ENCODE data around the gene PGBD5. TPM values are rescaled to one million over a fixed set of nuclear protein-coding genes. Genes with fewer than 3 reads are reported as not detected.

PGBD5 gene
- total and polyA plus RNA-seq, 2 of the 13 experiments (the other 11 are each of a cell fraction or from before 2014, with no cell fraction given) = 0.04 to 0.13 TPM

DNA sequence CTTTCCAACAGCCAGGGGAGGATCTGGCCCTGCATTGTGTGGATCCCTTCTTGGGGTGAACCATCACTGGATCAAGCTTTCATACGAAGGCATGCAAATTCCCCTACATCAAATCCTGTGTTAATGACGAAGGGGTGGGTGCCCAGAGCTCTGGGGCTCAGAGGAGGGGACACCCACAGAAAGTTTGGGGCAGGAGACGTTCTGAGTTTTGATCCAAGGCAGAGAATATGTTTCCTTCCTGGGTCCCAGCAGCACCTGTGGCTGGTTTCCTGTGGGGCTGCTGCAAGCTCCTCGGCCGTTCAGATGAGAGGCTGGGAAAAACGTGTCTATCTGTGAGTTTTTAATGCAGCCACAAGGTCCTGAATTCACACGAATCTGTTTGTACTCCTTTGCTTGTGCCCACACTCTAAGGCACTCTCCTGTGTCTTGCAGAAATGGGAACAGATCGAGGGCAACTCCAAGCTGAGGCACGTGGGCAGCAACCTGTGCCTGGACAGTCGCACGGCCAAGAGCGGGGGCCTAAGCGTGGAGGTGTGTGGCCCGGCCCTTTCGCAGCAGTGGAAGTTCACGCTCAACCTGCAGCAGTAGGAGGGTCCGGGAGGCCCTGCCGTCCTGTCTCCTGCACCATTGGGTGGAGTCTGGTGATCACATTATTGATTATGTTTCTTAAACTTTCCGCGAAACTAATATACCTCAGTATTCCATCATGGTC lies 147.1 kb downstream of the PGBD5 start:
- Histone ChIP-seq H3K9me3 (ENCODE audit: low read length) (no peaks in the 10 kb centered on the region), H3K27ac (ENCODE audit: extremely low read length, insufficient read depth, low read length) (no peak overlapping the region), H3K79me2 (ENCODE audit: insufficient read depth, low read length) (no peaks in the 10 kb centered on the region), H3K9ac (ENCODE audit: insufficient read depth, low read depth, low read length) (no peak overlapping the region), H4K20me1 (ENCODE audit: insufficient read depth, low read length) (no peaks in the 10 kb centered on the region), H2AFZ (ENCODE audit: low read length) (no peak overlapping the region), H3K4me3 (replicated peaks in 1 of 3; ENCODE audit: insufficient read depth in 1 of 3, low read depth in 2 of 3, low read length in 3 of 3) (no peak overlapping the region), H3K27me3 (ENCODE audit: control insufficient read depth in 1 of 2, insufficient read depth in 2 of 2, low read length in 2 of 2) (no peaks in the 10 kb centered on the region), H3K4me1 (ENCODE audit: insufficient read depth, low read length) (no peaks in the 10 kb centered on the region), H3K36me3 (replicated peaks in 1 of 2; ENCODE audit: control insufficient read depth in 1 of 2, insufficient read depth in 2 of 2, low read length in 2 of 2) (peaks cover 5 to 37% of the 10 kb centered on the region in 2 experiments), H3K4me2 (ENCODE audit: low read depth, low read length) (no peak overlapping the region)
- ChIA-PET POLR2A (no interaction called here), CTCF (ENCODE audit: low intra/inter-chr PET ratio, low total read pairs) (no interaction called here)
- 88% methylated on average over 20 of the region's 20 CpGs for WGBS (ENCODE audit: low lambda C conversion rate)
- FAIRE-seq (no peak), DNase-seq (ENCODE audit: low spot score) (no peak), ATAC-seq (no peak)
- no TSS peak for BruUV-seq (replicated peaks)
- intact Hi-C loops (cut with micrococcal nuclease; ENCODE audit: unreplicated experiment) = no loop called here
- in situ Hi-C loops (cut with HindIII; ENCODE audit: extremely low pct_ligation_motif_present, low pct_unique_long_range_greater_than_20kb) = no loop called here
- no peak for TF ChIP-seq SATB2 (CRISPR knock-in tag; IDR thresholded peaks at IDR 0.05)
- no peak for TF ChIP-seq SCMH1 (CRISPR knock-in tag; IDR thresholded peaks at IDR 0.05; ENCODE audit: borderline replicate concordance)
- no peak for TF ChIP-seq KDM5B (CRISPR knock-in tag; IDR thresholded peaks at IDR 0.05; ENCODE audit: borderline replicate concordance)
- TF ChIP-seq ARID2 (CRISPR knock-in tag; IDR thresholded peaks at IDR 0.05; ENCODE audit: borderline replicate concordance) = no peak
- no peak for TF ChIP-seq BHLHE40 (IDR thresholded peaks at IDR 0.05; ENCODE audit: low read length)
- no peak for TF ChIP-seq HNF4G (IDR thresholded peaks at IDR 0.05; ENCODE audit: borderline replicate concordance, low read depth, low read length)
- no peak for TF ChIP-seq HNF4G (CRISPR knock-in tag; IDR thresholded peaks at IDR 0.05; ENCODE audit: borderline replicate concordance, low read depth)
- TF ChIP-seq, protein P1, sequence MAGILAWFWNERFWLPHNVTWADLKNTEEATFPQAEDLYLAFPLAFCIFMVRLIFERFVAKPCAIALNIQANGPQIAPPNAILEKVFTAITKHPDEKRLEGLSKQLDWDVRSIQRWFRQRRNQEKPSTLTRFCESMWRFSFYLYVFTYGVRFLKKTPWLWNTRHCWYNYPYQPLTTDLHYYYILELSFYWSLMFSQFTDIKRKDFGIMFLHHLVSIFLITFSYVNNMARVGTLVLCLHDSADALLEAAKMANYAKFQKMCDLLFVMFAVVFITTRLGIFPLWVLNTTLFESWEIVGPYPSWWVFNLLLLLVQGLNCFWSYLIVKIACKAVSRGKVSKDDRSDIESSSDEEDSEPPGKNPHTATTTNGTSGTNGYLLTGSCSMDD (CRISPR knock-in tag; IDR thresholded peaks at IDR 0.05) = no peak
- TF ChIP-seq, protein P2, sequence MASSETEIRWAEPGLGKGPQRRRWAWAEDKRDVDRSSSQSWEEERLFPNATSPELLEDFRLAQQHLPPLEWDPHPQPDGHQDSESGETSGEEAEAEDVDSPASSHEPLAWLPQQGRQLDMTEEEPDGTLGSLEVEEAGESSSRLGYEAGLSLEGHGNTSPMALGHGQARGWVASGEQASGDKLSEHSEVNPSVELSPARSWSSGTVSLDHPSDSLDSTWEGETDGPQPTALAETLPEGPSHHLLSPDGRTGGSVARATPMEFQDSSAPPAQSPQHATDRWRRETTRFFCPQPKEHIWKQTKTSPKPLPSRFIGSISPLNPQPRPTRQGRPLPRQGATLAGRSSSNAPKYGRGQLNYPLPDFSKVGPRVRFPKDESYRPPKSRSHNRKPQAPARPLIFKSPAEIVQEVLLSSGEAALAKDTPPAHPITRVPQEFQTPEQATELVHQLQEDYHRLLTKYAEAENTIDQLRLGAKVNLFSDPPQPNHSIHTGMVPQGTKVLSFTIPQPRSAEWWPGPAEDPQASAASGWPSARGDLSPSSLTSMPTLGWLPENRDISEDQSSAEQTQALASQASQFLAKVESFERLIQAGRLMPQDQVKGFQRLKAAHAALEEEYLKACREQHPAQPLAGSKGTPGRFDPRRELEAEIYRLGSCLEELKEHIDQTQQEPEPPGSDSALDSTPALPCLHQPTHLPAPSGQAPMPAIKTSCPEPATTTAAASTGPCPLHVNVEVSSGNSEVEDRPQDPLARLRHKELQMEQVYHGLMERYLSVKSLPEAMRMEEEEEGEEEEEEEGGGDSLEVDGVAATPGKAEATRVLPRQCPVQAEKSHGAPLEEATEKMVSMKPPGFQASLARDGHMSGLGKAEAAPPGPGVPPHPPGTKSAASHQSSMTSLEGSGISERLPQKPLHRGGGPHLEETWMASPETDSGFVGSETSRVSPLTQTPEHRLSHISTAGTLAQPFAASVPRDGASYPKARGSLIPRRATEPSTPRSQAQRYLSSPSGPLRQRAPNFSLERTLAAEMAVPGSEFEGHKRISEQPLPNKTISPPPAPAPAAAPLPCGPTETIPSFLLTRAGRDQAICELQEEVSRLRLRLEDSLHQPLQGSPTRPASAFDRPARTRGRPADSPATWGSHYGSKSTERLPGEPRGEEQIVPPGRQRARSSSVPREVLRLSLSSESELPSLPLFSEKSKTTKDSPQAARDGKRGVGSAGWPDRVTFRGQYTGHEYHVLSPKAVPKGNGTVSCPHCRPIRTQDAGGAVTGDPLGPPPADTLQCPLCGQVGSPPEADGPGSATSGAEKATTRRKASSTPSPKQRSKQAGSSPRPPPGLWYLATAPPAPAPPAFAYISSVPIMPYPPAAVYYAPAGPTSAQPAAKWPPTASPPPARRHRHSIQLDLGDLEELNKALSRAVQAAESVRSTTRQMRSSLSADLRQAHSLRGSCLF (CRISPR knock-in tag; IDR thresholded peaks at IDR 0.05; ENCODE audit: borderline replicate concordance) = no peak
- TF ChIP-seq RARA (CRISPR knock-in tag; IDR thresholded peaks at IDR 0.05) = no peak
- TF ChIP-seq RARG (CRISPR knock-in tag; IDR thresholded peaks at IDR 0.05; ENCODE audit: low read depth) = no peak
- TF ChIP-seq SMARCE1 (IDR thresholded peaks at IDR 0.05; ENCODE audit: borderline replicate concordance) = no peak
- TF ChIP-seq, protein P3, sequence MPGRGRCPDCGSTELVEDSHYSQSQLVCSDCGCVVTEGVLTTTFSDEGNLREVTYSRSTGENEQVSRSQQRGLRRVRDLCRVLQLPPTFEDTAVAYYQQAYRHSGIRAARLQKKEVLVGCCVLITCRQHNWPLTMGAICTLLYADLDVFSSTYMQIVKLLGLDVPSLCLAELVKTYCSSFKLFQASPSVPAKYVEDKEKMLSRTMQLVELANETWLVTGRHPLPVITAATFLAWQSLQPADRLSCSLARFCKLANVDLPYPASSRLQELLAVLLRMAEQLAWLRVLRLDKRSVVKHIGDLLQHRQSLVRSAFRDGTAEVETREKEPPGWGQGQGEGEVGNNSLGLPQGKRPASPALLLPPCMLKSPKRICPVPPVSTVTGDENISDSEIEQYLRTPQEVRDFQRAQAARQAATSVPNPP (CRISPR knock-in tag; IDR thresholded peaks at IDR 0.05) = no peak
- TF ChIP-seq, protein P4, sequence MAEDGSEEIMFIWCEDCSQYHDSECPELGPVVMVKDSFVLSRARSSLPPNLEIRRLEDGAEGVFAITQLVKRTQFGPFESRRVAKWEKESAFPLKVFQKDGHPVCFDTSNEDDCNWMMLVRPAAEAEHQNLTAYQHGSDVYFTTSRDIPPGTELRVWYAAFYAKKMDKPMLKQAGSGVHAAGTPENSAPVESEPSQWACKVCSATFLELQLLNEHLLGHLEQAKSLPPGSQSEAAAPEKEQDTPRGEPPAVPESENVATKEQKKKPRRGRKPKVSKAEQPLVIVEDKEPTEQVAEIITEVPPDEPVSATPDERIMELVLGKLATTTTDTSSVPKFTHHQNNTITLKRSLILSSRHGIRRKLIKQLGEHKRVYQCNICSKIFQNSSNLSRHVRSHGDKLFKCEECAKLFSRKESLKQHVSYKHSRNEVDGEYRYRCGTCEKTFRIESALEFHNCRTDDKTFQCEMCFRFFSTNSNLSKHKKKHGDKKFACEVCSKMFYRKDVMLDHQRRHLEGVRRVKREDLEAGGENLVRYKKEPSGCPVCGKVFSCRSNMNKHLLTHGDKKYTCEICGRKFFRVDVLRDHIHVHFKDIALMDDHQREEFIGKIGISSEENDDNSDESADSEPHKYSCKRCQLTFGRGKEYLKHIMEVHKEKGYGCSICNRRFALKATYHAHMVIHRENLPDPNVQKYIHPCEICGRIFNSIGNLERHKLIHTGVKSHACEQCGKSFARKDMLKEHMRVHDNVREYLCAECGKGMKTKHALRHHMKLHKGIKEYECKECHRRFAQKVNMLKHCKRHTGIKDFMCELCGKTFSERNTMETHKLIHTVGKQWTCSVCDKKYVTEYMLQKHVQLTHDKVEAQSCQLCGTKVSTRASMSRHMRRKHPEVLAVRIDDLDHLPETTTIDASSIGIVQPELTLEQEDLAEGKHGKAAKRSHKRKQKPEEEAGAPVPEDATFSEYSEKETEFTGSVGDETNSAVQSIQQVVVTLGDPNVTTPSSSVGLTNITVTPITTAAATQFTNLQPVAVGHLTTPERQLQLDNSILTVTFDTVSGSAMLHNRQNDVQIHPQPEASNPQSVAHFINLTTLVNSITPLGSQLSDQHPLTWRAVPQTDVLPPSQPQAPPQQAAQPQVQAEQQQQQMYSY (CRISPR knock-in tag; IDR thresholded peaks at IDR 0.05) = no peak
